ENCODE results near the gene SLC5A4. TPM values are rescaled to one million over a fixed set of nuclear protein-coding genes. Genes with fewer than 3 reads are reported as not detected.

Gene SLC5A4
- total and polyA plus RNA-seq, 2 donors from 2014 or later = 2.0 TPM; not detected in 1

DNA sequence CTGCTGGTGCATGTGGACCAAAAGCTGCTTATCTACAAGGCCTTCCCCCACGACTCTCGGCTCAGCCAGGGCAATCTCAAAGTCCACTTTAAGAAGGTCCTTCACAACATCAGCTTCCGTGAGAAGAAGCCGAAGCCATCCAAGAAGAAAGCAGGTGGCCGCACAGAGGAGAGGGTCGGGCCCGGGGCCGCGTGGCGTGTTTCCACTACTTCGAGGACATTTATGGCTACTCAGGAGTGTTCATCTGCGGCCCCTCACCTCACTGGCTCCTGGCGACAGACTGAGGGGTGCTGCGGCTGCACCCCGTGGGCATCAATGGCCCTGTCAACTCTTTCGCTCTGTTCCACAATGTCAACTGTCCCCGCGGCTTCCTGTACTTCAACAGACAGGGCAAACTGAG lies 16.2 kb upstream of the SLC5A4 start:
- DNase-seq (no peak), FAIRE-seq (no peak)
- Histone ChIP-seq H3K9ac (ENCODE audit: low read length in 3 of 3) (no peak overlapping the region), H3K27me3 (ENCODE audit: control insufficient read depth, insufficient read depth, low read length) (no peaks in the 10 kb centered on the region), H3K27ac (ENCODE audit: low read depth in 2 of 2, low read length in 2 of 2) (no peak overlapping the region), H3K4me1 (ENCODE audit: control insufficient read depth in 2 of 3, insufficient read depth in 2 of 3, low read depth in 1 of 3, low read length in 3 of 3) (no peaks in the 10 kb centered on the region), H3K36me3 (ENCODE audit: control insufficient read depth in 2 of 3, insufficient read depth in 3 of 3, low read length in 3 of 3) (no peaks in the 10 kb centered on the region), H3K4me3 (ENCODE audit: low read length in 3 of 3) (no peak overlapping the region), H3K9me3 (ENCODE audit: control insufficient read depth in 2 of 3, insufficient read depth in 1 of 3, low read length in 3 of 3) (no peaks in the 10 kb centered on the region)
- TF ChIP-seq, protein P1, sequence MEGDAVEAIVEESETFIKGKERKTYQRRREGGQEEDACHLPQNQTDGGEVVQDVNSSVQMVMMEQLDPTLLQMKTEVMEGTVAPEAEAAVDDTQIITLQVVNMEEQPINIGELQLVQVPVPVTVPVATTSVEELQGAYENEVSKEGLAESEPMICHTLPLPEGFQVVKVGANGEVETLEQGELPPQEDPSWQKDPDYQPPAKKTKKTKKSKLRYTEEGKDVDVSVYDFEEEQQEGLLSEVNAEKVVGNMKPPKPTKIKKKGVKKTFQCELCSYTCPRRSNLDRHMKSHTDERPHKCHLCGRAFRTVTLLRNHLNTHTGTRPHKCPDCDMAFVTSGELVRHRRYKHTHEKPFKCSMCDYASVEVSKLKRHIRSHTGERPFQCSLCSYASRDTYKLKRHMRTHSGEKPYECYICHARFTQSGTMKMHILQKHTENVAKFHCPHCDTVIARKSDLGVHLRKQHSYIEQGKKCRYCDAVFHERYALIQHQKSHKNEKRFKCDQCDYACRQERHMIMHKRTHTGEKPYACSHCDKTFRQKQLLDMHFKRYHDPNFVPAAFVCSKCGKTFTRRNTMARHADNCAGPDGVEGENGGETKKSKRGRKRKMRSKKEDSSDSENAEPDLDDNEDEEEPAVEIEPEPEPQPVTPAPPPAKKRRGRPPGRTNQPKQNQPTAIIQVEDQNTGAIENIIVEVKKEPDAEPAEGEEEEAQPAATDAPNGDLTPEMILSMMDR (IDR thresholded peaks at IDR 0.05; ENCODE audit: borderline replicate concordance, extremely low read depth, insufficient read depth) = no peak
- intact Hi-C loops (cut with DNase I) = no loop called here

DNA sequence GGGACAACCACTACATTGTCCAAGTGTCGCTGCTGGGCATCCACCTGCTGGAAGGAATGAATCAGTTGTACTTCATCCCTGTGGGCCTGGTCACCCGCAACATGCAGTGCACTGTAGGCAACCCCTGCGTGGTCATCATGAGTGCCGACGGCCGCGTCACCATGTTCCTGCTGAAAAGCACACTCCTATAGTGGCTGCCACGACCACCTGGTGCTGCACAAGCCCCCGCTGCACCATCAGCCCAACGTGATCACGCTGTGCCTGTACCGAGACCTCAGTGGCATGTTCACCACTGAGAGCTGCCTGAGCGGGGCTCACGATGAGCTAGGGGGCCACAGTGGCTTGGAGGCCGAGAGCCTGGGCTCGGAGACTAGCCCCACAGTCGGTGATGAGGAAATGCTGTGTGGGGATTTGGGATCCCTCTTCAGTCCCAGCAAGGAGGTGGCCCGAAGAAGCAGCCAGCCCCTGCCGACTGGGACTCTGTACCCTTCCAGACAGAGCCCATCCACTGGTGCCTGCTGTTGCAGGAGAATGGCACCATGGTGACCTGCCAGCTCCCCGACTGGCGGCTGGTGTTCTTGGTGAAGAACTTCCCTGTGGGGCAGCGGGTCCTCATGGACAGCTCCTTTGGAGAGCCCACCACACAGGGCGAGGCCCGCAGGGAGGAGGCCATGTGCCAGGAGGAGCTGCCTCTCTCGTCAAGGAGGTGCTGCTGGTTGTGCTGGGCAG lies 15.7 kb upstream of the SLC5A4 start:
- TF ChIP-seq, protein P1 (IDR thresholded peaks at IDR 0.05; ENCODE audit: borderline replicate concordance, extremely low read depth, insufficient read depth) = no peak
- Histone ChIP-seq H3K4me3 (ENCODE audit: low read length in 3 of 3) (no peak overlapping the region), H3K27me3 (ENCODE audit: control insufficient read depth, insufficient read depth, low read length) (no peaks in the 10 kb centered on the region), H3K9me3 (ENCODE audit: control insufficient read depth in 2 of 3, insufficient read depth in 1 of 3, low read length in 3 of 3) (no peaks in the 10 kb centered on the region), H3K9ac (ENCODE audit: low read length in 3 of 3) (no peak overlapping the region), H3K36me3 (ENCODE audit: control insufficient read depth in 2 of 3, insufficient read depth in 3 of 3, low read length in 3 of 3) (no peaks in the 10 kb centered on the region), H3K27ac (ENCODE audit: low read depth in 2 of 2, low read length in 2 of 2) (no peak overlapping the region), H3K4me1 (ENCODE audit: control insufficient read depth in 2 of 3, insufficient read depth in 2 of 3, low read depth in 1 of 3, low read length in 3 of 3) (no peaks in the 10 kb centered on the region)
- FAIRE-seq = no peak
- intact Hi-C loops (cut with DNase I) = no loop called here
- no peak for DNase-seq

DNA sequence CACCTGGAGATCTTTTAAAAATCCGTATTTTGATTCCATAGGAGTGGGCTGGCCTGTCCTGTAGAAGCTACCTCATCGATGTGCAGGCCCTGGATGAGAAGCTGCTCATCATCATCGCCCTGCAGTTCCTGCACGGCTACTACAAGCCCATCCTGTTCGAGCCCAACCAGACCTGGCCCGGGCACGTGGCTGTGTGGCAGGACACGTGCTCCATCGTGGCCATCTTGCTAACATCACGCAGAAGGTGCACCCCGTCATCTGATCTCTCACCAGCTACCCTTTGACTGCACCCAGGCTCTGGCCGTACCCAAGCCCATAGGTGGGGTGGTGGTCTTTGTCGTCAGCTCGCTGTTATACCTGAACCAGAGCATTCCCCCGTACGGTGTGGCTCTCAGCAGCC lies 14.2 kb upstream of the SLC5A4 start:
- intact Hi-C loops (cut with DNase I) = loop anchor here (10.0 kb wide), 1 partner anchor 295 kb away; no protein-coding TSS in a partner anchor
- Histone ChIP-seq H3K4me3 (ENCODE audit: low read length in 3 of 3) (no peak overlapping the region), H3K27me3 (ENCODE audit: control insufficient read depth, insufficient read depth, low read length) (no peaks in the 10 kb centered on the region), H3K36me3 (ENCODE audit: control insufficient read depth in 2 of 3, insufficient read depth in 3 of 3, low read length in 3 of 3) (no peaks in the 10 kb centered on the region), H3K9ac (ENCODE audit: low read length in 3 of 3) (no peak overlapping the region), H3K4me1 (ENCODE audit: control insufficient read depth in 2 of 3, insufficient read depth in 2 of 3, low read depth in 1 of 3, low read length in 3 of 3) (no peaks in the 10 kb centered on the region), H3K9me3 (ENCODE audit: control insufficient read depth in 2 of 3, insufficient read depth in 1 of 3, low read length in 3 of 3) (no peaks in the 10 kb centered on the region), H3K27ac (ENCODE audit: low read depth in 2 of 2, low read length in 2 of 2) (no peak overlapping the region)
- FAIRE-seq (no peak), DNase-seq (no peak)
- TF ChIP-seq, protein P1 (IDR thresholded peaks at IDR 0.05; ENCODE audit: borderline replicate concordance, extremely low read depth, insufficient read depth) = no peak
